Lower leg skin (tissue), 3 donors: ENCODE measurements around the gene PTGES3L.
"Not testable (repeated sequence)": the region's sequence is repeated elsewhere in the genome, so short reads cannot be mapped to it uniquely, and the experiment has no call there.

ENCODE experiments used
- CTCF ChIP-seq, 3 donors: fragments of 450-650 bp; IDR thresholded peaks; one replicate each; pipeline ENCODE4 v1.5.1; 2016; ENCODE audit warnings: antibody characterized with exemption in 3 of 3, mild to moderate bottlenecking in 3 of 3, moderate library complexity in 2 of 3
- POLR2A ChIP-seq, 2 donors: fragments of 450-650 bp; IDR thresholded peaks; one replicate each; pipeline ENCODE4 v1.6.1; 2016 to 2017; ENCODE audit warnings: antibody characterized with exemption in 2 of 2, mild to moderate bottlenecking in 1 of 2, moderate library complexity in 1 of 2

DNA sequence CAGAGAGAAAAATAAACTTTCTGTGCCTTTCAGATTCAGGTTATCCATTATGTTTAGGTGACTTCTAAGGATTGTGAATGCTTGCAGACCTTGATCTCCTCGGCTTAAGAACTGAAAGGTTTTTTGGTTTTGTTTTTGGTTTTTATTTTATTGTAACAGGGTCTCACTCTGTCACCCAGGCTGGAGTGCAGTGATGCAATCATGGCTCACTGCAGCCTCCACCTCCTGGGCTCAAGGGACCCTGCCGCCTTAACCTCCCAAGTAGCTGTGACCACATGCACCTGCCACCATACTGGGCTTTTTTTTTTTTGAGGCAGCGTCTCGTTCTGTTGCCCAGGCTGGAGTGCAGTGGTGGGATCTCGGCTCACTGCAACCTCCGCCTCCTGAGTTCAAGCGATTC, 56.4 kb downstream of the PTGES3L start:
- not testable (repeated sequence) for TF ChIP-seq CTCF, POLR2A (IDR thresholded peaks at IDR 0.05)
